ENCODE measurements around the gene RIMBP2.

DNA sequence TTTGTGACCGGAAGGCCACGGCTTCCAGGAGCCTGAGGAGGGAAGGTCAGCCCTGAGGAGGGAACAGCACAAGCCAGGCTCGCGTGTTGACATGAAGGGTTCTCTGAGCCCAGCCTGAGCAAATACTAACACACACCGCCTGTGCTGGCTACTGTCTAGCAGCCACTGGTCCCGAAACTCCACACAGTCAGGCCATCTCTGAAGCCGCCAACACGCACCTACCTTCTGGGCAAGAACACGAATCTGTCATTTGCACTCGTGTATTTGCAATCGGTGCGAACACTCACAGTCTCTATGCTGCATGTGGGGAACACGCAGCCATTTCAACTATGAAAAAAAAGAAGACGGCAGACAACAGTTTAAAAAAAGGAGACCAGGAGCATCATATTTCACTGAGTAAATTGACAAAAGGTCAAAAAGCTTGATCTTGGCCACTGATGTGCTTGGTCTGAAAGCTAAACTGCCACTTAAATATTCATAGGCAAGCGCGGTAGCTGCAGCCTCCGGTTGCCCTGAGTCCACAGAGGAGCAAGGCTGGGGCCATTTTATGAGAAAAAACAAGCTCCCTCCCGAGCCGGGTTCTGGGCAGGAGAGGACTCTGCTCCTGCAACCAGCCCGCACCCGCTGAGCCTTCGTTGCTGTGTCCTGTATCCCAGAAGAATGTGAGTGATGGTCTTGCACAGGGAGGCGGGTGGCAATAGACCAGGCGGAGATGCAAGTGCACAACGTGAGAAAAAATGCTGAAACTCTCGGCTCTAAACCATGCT, 57.8 kb downstream of the RIMBP2 start:
- TF ChIP-seq, protein P1, sequence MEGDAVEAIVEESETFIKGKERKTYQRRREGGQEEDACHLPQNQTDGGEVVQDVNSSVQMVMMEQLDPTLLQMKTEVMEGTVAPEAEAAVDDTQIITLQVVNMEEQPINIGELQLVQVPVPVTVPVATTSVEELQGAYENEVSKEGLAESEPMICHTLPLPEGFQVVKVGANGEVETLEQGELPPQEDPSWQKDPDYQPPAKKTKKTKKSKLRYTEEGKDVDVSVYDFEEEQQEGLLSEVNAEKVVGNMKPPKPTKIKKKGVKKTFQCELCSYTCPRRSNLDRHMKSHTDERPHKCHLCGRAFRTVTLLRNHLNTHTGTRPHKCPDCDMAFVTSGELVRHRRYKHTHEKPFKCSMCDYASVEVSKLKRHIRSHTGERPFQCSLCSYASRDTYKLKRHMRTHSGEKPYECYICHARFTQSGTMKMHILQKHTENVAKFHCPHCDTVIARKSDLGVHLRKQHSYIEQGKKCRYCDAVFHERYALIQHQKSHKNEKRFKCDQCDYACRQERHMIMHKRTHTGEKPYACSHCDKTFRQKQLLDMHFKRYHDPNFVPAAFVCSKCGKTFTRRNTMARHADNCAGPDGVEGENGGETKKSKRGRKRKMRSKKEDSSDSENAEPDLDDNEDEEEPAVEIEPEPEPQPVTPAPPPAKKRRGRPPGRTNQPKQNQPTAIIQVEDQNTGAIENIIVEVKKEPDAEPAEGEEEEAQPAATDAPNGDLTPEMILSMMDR (IDR thresholded peaks at IDR 0.05): no peak
- TF ChIP-seq EZH2phosphoT487 (IDR thresholded peaks at IDR 0.05): no peak
